Endothelial cell of umbilical vein (primary cell): ENCODE measurements around the gene GPR146. TPM values are rescaled to one million over a fixed set of nuclear protein-coding genes. Genes with fewer than 3 reads are reported as not detected.

Experiments
- BruUV-seq: library from RNA; stranded (reverse); fragments of 400-500 nt; replicated peaks from 2 replicates; lab custom pipeline; 2021; lab: Mats Ljungman, UMichigan
- CTCF ChIA-PET: fragments of 300-600, 350-600 bp; sonication (Branson Sonifier 250); formaldehyde crosslinking; loops from one replicate; lab custom pipeline; 2021; ENCODE audit warnings: antibody characterized with exemption, inconsistent platforms; lab: Charles Lee
- POLR2A ChIA-PET: fragments of 300-600, 350-600 bp; sonication (Branson Sonifier 250); formaldehyde crosslinking; loops from one replicate; lab custom pipeline; 2021; ENCODE audit warnings: antibody characterized with exemption, inconsistent platforms; lab: Charles Lee
- DNase-seq: peaks from one replicate; pipeline ENCODE4 v3.0.0-alpha.2; 2011; ENCODE audit warnings: low read depth, low spot score
- FAIRE-seq: peaks from 2 replicates; lab custom pipeline; 2011; peaks lifted over from hg19 to GRCh38; lab: Jason Lieb, UNC
- H2AFZ ChIP-seq: 2 replicates; pipeline ENCODE4 v1.6.0; 2012; ENCODE audit warnings: low read depth, low read length, control low read depth, inconsistent platforms
- H3K27ac ChIP-seq: 2 replicates; pipeline ENCODE4 v1.5.1; 2011; ENCODE audit warnings: low read depth, mild to moderate bottlenecking, control low read depth, low read length, moderate library complexity; ENCODE audit not compliant: insufficient read depth
- H3K27me3 ChIP-seq, 2 experiments: 2 replicates each; pipeline versions ENCODE4 v1.6.0 to v1.6.1; 2011; ENCODE audit warnings: low read length in 2 of 2, mixed read lengths in 1 of 2; ENCODE audit not compliant: control insufficient read depth in 2 of 2, insufficient read depth in 2 of 2
- H3K36me3 ChIP-seq, 2 experiments: 2 replicates in 1 of 2; 3 replicates in 1 of 2; pipeline ENCODE4 v1.5.1; 2011; ENCODE audit warnings: low read length in 2 of 2, mild to moderate bottlenecking in 1 of 2, moderate library complexity in 1 of 2; ENCODE audit not compliant: control insufficient read depth in 2 of 2, insufficient read depth in 2 of 2; ENCODE audit errors: extremely low read depth in 1 of 2
- H3K4me1 ChIP-seq: 3 replicates; pipeline ENCODE4 v1.5.1; 2011; ENCODE audit warnings: mild to moderate bottlenecking, low read length; ENCODE audit not compliant: control insufficient read depth, insufficient read depth; ENCODE audit errors: extremely low read depth
- H3K4me2 ChIP-seq: 2 replicates; pipeline ENCODE4 v1.6.1; 2011; ENCODE audit warnings: low read length, control low read depth, mixed read lengths; ENCODE audit not compliant: insufficient read depth
- H3K4me3 ChIP-seq, 3 experiments: fragments of 200-600 bp in 1 of 3; sonication (generic), shearing (Covaris generic) in 1 of 3; replicated peaks in 1 of 3; 2 replicates each; pipeline ENCODE4 v1.5.1; 2011 to 2016; ENCODE audit warnings: control low read depth in 3 of 3, low read length in 3 of 3, mild to moderate bottlenecking in 2 of 3, inconsistent platforms in 1 of 3, low read depth in 1 of 3, moderate library complexity in 1 of 3; ENCODE audit not compliant: insufficient read depth in 1 of 3
- H3K79me2 ChIP-seq: 2 replicates; pipeline ENCODE4 v1.6.0; 2012; ENCODE audit warnings: low read length, inconsistent platforms; ENCODE audit not compliant: control insufficient read depth, insufficient read depth
- H3K9ac ChIP-seq: replicated peaks from 2 replicates; pipeline ENCODE3; 2011; ENCODE audit warnings: low read length, control low read depth; ENCODE audit not compliant: insufficient read depth; ENCODE audit errors: extremely low read depth
- H3K9me1 ChIP-seq: replicated peaks from 3 replicates; pipeline ENCODE4 v1.6.0; 2011; ENCODE audit warnings: mild to moderate bottlenecking, low read length; ENCODE audit not compliant: control insufficient read depth, insufficient read depth; ENCODE audit errors: extremely low read depth
- H3K9me3 ChIP-seq: replicated peaks from 2 replicates; pipeline ENCODE4 v1.5.1; 2012; ENCODE audit warnings: low read length, inconsistent platforms; ENCODE audit not compliant: control insufficient read depth, insufficient read depth
- H4K20me1 ChIP-seq: replicated peaks from 2 replicates; pipeline ENCODE3; 2011; ENCODE audit warnings: mild to moderate bottlenecking, low read length; ENCODE audit not compliant: control insufficient read depth, insufficient read depth; ENCODE audit errors: extremely low read depth
- CTCF ChIP-seq, 2 donors: IDR thresholded peaks; 1 replicate in 1 of 2; 2 replicates in 1 of 2; pipeline ENCODE4 v1.5.1; 2011; ENCODE audit warnings: low read length in 2 of 2, mild to moderate bottlenecking in 2 of 2, moderate library complexity in 2 of 2, control low read depth in 1 of 2, inconsistent platforms in 1 of 2, low read depth in 1 of 2; ENCODE audit not compliant: insufficient read depth in 1 of 2; ENCODE audit errors: extremely low read depth in 1 of 2
- EZH2 ChIP-seq: IDR thresholded peaks from 2 replicates; pipeline ENCODE4 v1.6.1; 2012; ENCODE audit warnings: borderline replicate concordance, low read depth, mild to moderate bottlenecking, moderate library complexity, low read length, inconsistent platforms; ENCODE audit not compliant: severe bottlenecking
- FOS ChIP-seq: IDR thresholded peaks from 2 replicates; pipeline ENCODE4 v1.6.1; 2011; ENCODE audit warnings: mild to moderate bottlenecking, low read length, moderate library complexity, borderline replicate concordance; ENCODE audit not compliant: insufficient read depth
- GATA2 ChIP-seq: IDR thresholded peaks from 2 replicates; pipeline ENCODE4 v1.7.0; 2011; ENCODE audit warnings: low read depth, mild to moderate bottlenecking, moderate library complexity, mixed read lengths, low read length; ENCODE audit not compliant: insufficient read length, insufficient read depth
- JUN ChIP-seq: IDR thresholded peaks from 2 replicates; pipeline ENCODE4 v1.6.1; 2011; ENCODE audit warnings: borderline replicate concordance, low read depth; ENCODE audit not compliant: insufficient read length, insufficient read depth
- MAX ChIP-seq: IDR thresholded peaks from 2 replicates; pipeline ENCODE4 v1.6.1; 2011; ENCODE audit not compliant: insufficient read depth, insufficient read length
- MYC ChIP-seq: IDR thresholded peaks from one replicate; pipeline ENCODE4 v1.6.1; 2011; ENCODE audit warnings: mild to moderate bottlenecking, low read depth, low read length
- POLR2A ChIP-seq: IDR thresholded peaks from 2 replicates; pipeline ENCODE4 v1.6.1; 2012; ENCODE audit warnings: low read depth, mild to moderate bottlenecking, control low read depth, low read length
- POLR2AphosphoS5 ChIP-seq: IDR thresholded peaks from 2 replicates; pipeline ENCODE4 v1.6.1; 2012; ENCODE audit warnings: low read depth, mild to moderate bottlenecking, control low read depth, low read length, moderate library complexity; ENCODE audit not compliant: insufficient read depth
- dilution Hi-C: fragments of 300-500 bp; cut with MboI; formaldehyde crosslinking; loops from one replicate; pipeline ENCODE4 v1.15.0; 2019; ENCODE audit warnings: low sequenced_read_pairs; ENCODE audit not compliant: extremely low pct_ligation_motif_present
- intact Hi-C: fragments of 100-400 bp; cut with micrococcal nuclease; formaldehyde crosslinking; loops from one replicate; pipeline ENCODE4 v1.10.0; 2022
- polyA plus RNA-seq, 4 experiments: library from polyadenylated mRNA; depleted of rRNA in 3 of 4; stranded (reverse) in 3 of 4; unstranded in 1 of 4; fragments of >200 nt; gene quantifications; 2 replicates each; pipeline versions ENCODE4 v1.2.1 to v1.2.3, GENCODE V29; 2011 to 2012; ENCODE audit warnings: missing spikeins in 1 of 4
- total RNA-seq: library from RNA; stranded (reverse); gene quantifications from 2 replicates; pipeline ENCODE4 v1.2.3, GENCODE V29; 2021

GPR146 gene
- total and polyA plus RNA-seq, 2 donors (not counting 3 experiments of a cell fraction or from before 2014, with no cell fraction given), result 18.5 to 44.8 TPM

GRCh38 chr7:1028044-1028770 is 16.1 kb upstream of the GPR146 start:
- Histone ChIP-seq H3K9me1 (no peaks in the 10 kb centered on the region), H4K20me1 (no peaks in the 10 kb centered on the region), H3K4me2 (peak overlapping the region; percentile 9), H2AFZ (no peak overlapping the region), H3K9me3 (no peaks in the 10 kb centered on the region), H3K4me1 (peaks cover 8% of the 10 kb centered on the region), H3K9ac (peak overlapping the region; percentile 68), H3K36me3 (peaks cover 0 to 7% of the 10 kb centered on the region in 2 experiments), H3K79me2 (peaks cover 20% of the 10 kb centered on the region), H3K27ac (peak overlapping the region; percentile 31), H3K4me3 (peak overlapping the region; percentile 5 to 80 (median 51)), H3K27me3 (no peaks in the 10 kb centered on the region)
- dilution Hi-C loops (no loop called here), intact Hi-C loops (loop anchor here (1.0 kb wide), 2 partner anchors 32 to 37 kb away; no protein-coding TSS in a partner anchor)
- TF ChIP-seq POLR2A (peak; percentile 34), GATA2 (no peak), POLR2AphosphoS5 (peak; percentile 82)
- FAIRE-seq, result peak; percentile 88
- DNase-seq, result peak; percentile 88
- POLR2A ChIA-PET, result no interaction called here
- CTCF ChIA-PET, result interaction anchor here (0.9 to 3.7 kb wide), 8 partner anchors 14 to 95 kb away, joined by 3 to 35 read pairs (median 4); partner anchors contain the start of gene GPR146
- no TSS peak for BruUV-seq

GRCh38 chr7:1028775-1029636 is 15.3 kb upstream of the GPR146 start:
- CTCF ChIA-PET, result interaction anchor here (0.9 kb wide), 1 partner anchor 37 kb away, joined by 5 read pairs; no protein-coding TSS in a partner anchor
- no TSS peak for BruUV-seq

More at GRCh38 chr7:1028775-1029636, 15.3 kb upstream of the GPR146 start:
- Histone ChIP-seq H3K9ac (peak overlapping the region; percentile 68), H2AFZ (no peak overlapping the region), H3K79me2 (peaks cover 17% of the 10 kb centered on the region), H3K27ac (peak overlapping the region; percentile 26), H3K36me3 (peaks cover 0 to 7% of the 10 kb centered on the region in 2 experiments), H3K27me3 (no peaks in the 10 kb centered on the region), H3K9me3 (no peaks in the 10 kb centered on the region), H3K9me1 (no peaks in the 10 kb centered on the region), H3K4me2 (no peak overlapping the region), H3K4me1 (peaks cover 8% of the 10 kb centered on the region), H4K20me1 (no peaks in the 10 kb centered on the region), H3K4me3 (peak overlapping the region in 1 of 3 experiments; percentile 80)
- TF ChIP-seq POLR2A (no peak), MAX (peak; percentile 89), MYC (peak; percentile 59), GATA2 (no peak), EZH2 (no peak), POLR2AphosphoS5 (no peak), JUN (peak; percentile 69), CTCF (IDR thresholded peaks at IDR 0.05; ENCODE audit: extremely low read depth in 1 of 2, insufficient read depth in 1 of 2, low read depth in 1 of 2, low read length in 2 of 2) (no peak), FOS (peak; percentile 85)
- DNase-seq (peak; percentile 89), FAIRE-seq (peak; percentile 97)
- intact Hi-C loops (loop anchor here (1.0 kb wide), 3 partner anchors 31 to 36 kb away; no protein-coding TSS in a partner anchor), dilution Hi-C loops (no loop called here)
- POLR2A ChIA-PET, result interaction anchor here (0.7 kb wide), 1 partner anchor 12 kb away, joined by 3 read pairs; no protein-coding TSS in a partner anchor
